Iris pigment epithelial cell (primary cell): ENCODE results near the gene NOXRED1.
"Not testable (repeated sequence)": the region's sequence is repeated elsewhere in the genome, so short reads cannot be mapped to it uniquely, and the experiment has no call there.

Source experiments
- DNase-seq: peaks from one replicate; pipeline ENCODE4 v3.0.0-alpha.2; 2011; ENCODE audit warnings: low read depth

NOXRED1 gene, protein sequence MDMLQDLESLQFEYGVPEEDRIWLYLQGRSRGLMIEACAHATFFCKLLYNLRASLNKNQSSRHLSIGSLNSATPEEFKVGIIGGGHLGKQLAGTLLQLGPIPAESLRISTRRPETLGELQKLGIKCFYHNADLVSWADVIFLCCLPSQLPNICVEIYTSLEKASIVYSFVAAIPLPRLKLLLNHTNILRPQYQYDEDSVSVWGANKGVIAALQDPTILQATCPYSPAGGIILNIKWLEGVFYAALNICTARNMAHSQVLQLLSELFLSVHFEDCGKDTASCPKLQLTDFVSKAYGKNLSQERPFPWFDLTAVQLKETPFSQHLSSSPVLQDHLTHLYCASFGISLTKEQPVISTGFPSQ

DNA sequence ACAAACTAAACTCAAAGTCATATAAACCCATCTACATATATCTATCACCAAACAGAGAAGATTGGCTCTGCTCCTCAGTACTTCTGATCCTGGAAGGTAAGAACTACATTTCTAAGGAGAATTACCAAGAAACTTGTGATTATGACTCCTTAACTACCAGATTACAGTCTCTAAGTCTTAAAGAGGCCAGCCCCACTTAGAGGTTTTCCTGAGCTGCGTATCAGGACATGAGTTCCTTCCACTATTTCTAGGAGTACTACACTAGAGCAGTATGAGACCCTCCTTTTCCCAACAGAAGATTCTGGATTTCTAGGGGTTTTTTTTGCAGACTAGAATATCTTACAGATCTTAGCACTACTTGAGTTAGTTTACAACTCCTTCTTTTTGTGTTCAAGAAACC, at the start of gene NOXRED1:
Gene NOXRED1 (minus strand): TSS at position 101 of the 400 bp plus-strand sequence. CDS start 634 bp downstream, outside the sequence.
- no peak for DNase-seq

DNA sequence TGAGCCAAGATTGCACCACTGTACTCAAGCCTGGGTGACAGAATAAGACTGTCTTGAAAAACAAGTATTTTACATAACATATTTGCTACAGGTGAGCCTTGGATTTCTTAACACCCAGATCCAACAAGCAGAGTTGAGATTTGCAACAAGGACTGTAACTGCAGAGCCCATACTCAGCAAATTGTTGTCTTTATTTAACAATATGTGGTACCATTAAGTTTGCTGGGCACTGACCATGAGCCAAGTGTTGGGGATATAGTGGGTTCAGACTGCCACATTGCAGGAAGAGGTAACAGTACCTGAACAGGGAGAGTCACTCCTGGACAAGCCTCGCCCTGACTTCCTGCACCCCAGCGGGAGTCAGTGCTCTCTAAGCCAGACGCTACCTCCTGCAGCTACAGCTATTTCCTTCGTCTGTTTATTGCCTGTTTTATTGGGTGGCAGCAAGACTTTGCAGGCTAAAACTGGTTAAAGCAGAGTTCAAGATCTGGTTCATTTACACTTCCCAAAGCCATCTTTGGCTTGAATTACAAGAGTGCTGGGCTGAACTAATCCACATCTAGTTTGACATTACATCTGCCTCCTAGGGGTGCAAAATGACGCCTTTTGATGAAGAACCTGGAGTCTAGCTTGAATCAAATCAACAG, 47.0 kb upstream of the NOXRED1 start:
- no peak for DNase-seq

DNA sequence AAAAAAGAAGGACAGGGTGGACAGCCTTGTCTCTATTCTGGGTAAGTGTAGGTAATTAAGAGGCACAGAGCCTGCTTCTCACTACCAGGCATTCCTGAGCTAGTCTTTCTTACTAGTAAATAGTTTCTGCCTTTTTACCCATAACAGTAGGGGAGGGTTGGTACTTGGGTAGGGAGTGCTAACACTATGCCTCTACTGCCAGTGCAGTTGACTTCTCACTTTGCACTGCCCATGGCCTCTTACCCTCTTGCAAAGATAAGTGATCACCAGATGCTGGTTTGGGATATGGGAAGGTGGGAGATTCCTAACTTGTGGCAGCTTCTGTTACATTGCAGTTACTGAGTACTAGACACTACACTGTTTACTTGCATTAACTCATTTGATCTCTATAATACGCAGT, 46.2 kb upstream of the NOXRED1 start:
- DNase-seq, result no peak

DNA sequence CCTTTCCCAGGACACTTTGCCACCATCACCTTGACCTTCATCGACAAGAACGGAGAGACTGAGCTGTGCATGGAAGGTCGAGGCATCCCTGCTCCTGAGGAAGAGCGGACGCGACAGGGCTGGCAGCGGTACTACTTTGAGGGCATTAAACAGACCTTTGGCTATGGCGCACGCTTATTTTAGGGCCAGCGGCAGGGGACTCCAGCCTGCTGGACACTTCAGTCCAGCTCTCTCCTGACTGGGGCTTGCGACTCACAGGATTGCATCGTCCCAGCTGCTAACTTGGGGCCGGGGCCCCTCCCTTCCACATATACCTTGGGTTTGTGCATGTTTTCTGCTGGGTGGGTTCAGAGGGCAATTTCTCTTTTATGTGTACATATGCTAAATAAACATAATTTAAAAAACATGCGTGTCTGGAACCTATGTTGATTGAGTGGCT, 45.8 kb upstream of the NOXRED1 start:
- DNase-seq, result no peak

DNA sequence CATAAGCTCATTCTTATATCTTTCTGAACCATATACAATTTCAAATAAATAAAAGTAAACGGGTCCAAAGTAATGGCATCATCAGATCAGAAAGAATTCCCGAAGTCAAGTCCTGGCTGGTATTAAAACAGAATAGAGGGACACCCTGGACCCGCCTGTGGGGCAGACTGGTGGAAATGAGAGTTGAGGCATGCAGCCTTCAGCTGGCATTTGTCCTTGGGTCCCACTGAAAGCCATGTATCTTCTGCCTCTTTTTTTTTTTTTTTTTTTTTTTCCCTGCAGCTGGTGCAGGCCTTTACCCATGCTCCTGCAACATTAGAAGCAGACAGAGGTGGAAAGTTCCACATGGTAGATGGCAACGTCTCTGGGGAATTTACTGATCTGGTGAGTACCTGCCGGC, 44.5 kb upstream of the NOXRED1 start:
- no peak for DNase-seq

DNA sequence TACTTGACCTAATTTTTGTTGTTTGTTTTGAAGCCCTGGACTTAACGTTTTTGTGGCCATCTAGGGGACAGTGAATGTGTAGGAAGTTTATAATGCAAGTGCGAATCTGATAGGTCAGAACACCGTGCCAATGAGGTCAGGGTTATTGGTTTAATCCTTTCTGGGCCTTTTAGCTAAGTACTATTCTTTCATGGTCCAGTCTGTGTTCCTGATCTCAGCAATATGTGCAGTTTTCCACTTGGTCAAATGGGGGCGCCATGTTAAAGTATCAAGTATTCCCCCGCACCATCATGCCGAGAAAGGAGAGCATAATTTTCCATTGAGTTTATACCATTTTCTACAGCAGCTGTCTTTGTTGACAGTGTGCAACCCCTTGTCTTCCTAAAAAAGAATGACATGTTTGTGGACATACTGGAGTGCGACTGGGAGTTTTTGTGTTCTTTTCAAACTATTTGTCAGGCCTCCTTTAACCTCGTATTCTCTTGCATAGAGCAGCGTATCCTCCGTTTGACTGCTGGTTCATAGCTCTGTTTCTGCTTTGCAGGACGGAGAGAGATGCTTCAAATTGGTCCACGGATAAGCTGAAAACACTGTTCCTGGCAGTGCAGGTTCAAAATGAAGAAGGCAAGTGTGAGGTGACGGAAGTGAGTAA, 35.9 kb upstream of the NOXRED1 start:
- peak; percentile 80 for DNase-seq

DNA sequence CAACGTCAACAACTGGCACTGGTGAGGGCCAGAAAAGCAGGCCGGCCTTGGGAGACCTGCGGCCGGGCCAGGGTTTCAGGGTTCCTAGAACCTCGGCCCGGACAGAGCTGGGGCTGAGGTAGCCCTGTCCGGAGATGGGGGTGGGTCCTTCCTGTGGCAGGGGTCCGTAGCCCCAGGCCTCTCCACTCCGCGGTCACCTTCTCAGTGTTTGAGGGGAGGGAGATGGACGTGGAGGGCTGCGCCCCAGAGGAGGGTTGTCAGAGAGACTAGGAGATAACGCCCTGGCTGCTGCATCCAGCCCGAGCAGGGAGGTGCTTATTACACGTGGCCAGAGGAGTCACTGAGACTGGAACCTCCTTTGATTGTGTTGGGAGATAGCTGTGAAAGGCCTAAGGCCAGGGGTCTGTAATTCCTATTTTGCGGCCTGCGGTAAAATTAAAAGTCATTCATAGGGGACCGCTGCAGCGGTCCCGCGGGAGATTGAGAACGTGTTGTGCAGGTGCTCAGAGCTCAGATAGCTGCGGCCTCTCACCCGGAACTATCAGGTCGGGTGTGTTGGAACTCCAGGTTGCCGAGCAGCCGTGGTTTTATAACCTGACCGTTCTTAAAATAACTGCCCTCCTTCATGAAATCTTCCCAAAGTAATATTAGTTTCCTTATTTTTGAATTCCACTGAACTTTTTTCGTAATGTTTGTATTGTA, 35.1 kb upstream of the NOXRED1 start:
- peak; percentile 50 for DNase-seq

DNA sequence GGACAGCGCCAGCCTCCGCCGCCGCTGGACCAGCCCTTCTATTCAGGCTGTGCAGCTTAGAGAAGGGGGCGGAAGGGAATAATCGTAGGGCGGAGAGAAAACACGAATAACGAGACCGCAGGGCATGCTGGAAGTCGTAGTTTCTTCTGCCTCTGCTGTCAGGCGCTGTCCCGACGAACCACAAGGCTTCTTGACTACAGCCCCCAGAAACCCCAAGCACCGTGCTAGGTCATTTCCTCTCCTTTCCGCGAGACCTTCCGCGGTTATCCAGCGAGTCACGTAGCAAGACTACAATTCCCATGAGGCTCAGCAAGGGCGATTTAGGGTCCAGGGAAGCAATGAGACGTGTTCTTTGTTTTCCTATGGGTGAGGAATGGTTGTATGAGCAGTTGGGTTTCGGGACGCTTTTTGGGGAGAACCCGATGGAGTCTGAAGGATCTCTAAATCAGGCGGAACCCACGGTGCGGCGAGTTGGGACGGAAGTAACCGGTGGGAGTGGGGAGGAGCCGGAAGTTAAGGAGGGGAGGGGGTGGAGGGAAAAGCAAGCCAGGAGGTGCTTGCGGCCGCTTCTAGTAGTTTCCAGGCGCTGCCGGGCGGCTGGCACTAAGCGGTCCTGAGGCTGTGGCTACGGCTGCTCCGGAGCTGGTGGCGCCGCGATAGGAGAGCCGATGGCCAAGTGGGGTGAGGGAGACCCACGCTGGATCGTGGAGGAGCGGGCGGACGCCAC, 34.4 kb upstream of the NOXRED1 start, which contains the start of the genes AHSA1 and VIPAS39:
Gene AHSA1 (plus strand): TSS at position 572 of the 727 bp plus-strand sequence. CDS start 97 bp downstream, at position 669.
Gene VIPAS39 (minus strand): TSS at position 80 of the 727 bp plus-strand sequence. CDS start 3,499 bp downstream, outside the sequence.
- peak; percentile 100 for DNase-seq

DNA sequence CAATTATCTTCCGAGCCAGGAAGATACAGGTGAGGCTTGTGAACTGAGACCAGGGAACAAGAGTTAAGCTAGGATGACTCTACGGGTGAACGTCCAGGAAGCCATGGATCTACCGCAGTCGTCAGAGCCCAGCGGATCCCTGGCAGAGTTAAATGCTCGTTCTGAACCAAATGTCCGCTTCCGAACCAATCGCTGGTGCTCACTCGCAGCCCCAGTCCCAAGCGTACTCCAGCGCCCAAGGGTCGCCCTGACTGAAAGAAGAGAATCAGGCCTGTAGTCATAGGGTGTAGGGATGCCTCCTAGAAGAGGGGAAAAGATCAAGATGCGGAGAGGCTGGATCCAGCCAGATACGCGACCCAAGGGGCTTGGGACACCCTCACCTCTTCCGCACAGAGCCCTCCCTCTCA, 33.8 kb upstream of the NOXRED1 start:
- peak; percentile 49 for DNase-seq

DNA sequence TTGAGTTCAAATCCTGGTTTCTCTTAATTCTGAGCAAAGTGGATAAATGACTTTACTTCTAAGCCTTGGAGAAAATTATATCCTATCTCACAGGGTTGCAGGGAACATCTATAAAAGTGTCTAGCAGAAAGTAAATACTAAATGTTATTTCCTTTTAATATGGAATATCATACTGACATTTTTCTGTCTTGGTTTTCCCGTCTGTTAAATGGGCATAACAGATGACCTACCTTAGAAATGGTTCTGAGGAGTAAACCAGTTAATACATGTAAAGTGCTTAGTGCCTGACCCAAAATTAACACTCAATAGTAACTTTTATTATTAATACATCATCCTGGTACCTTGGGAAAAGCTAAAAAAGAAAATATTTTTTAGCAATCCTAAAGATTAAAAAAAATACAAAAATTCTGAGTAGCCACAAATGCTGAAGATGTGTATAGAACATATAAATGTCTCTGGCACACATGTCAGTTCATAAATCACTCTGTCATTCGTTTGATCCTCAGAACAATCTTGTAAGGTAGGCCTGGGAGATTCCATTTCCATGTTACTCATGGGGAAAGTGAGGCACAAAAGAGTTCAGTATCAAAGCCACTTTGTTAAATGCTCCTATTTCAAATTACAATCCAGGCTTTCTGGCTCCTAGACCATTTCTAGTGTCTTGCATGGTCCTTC, 32.8 kb upstream of the NOXRED1 start:
- no peak for DNase-seq

DNA sequence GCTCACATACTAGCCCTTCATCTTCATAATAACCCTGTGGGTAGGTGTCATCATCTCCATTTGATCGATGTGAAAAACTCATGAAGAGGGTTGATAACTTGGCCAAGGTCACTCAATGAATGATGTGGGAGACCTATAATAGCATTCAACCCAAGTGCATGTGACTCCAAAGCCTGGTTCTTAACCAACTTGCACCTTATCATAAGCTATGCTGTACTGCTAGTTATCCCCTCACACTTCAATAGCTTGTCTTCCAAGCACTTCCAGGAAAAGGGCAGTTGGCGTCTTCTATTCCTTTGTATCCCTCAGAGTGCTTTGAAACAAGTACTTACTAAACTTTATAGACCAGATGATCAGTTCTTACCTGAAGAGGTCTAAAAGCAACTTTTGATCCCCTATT, 18.9 kb upstream of the NOXRED1 start:
- no peak for DNase-seq

DNA sequence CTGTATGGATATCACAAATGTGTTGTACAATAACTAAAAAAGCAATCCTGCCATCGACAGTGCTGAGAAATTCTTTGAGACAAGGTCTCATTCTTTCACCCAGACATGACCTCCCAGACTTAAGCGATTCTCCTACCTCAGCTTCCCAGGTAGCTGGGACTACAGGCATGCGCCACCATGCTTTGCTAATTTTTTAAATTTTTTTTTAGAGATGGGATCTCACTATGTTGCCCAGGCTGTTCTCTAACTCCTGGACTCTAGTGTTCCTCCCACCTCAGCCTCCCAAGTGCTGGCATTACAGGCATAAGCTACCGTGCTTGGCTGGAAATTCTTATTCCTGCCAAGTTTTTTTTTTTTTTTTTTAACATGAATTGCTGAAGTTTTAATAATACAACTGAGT, 16.5 kb upstream of the NOXRED1 start:
- DNase-seq, result no peak

DNA sequence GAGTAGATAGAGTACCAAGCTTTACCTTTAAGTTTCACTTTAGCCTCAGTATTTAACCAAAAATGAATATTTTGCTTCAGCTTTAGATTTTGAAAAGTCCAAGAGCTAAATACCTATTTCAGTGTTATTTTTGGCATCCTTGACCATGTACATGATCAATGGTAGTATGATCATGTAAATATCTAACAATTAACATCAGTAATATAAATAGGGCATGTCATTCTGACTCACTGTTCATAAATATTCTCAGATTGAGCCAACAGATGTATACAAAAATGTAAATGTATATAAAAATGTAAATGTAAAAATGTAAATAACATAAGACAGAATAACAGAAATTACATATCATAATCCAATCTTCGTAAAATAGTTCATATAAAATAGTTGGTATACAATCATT, 15.3 kb upstream of the NOXRED1 start:
- DNase-seq, result no peak

DNA sequence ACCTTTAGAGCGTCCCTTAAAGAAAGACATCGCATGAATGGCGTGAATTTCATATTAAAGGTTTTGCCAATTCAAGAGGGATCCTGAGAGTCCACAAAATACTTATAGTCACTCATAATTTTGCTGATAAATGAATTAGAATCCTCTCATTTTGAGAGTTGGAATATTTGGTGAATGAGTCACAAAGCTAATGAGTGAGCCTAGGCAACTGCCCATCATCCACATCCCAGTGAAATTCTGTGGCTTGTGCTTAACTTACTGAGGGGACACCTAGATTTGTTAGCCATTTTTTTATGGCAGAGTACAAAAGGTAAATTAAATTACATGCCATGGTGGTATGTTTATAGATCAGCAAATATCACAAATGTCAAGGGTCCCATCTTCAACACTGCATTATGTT, 12.7 kb upstream of the NOXRED1 start:
- peak; percentile 12 for DNase-seq

DNA sequence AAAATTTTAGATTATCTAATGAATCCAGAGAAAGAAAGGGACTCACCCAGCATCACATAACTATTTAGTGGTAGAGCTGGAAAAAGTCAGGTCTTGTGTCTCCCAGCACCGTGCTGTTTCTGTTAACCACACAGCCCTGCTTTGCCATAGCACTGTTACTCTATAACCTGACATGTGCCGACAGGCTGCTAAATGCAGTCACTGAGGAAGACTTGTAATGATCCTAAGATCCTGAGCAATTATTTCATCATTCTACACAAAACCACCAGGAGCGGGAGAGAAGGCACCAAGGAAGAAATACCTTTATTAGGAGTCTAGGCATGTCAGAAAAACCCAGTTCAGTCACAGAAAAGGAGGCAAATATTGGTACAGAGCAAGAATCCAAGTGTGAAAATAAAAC, 3.1 kb upstream of the NOXRED1 start:
- no peak for DNase-seq

DNA sequence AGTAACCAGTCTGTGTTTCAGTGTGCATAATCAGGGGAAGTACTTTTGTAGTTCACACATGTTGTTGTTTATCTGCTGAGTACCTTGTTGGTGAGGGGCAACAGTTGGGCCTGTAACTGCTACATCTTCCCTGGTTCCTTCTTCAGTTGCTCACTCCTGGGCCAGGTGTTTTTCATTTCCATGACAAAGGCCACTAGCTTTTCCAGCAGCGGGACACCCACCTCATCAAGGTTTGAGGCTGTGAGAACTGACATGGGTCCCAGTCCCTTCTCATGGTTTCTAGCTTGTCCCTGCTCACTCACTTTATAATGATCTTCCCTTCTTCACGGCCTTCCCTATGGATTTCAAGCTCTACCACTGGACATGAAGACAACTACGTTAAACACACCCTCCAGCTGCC, 1.5 kb upstream of the NOXRED1 start:
- DNase-seq, result no peak

DNA sequence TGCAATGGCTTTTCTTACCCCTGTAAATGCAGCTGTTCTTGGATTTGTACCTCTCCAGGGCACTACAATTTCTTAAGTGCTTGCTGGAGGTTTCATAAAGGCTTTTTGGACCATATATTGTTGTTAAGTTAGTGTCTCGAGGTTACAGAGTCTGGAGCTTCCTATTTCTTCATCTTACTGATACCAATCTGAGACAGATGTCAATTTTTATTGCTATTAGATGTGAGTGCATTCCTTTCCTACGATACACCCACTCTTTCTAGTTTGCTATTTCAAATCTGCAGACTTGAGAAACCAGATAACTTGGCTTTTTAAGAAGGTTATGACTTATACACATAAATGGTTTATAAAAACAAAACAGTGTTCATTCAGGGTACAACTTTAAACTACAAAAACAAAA, 2.1 kb downstream of the NOXRED1 start:
- DNase-seq, result peak; percentile 65

DNA sequence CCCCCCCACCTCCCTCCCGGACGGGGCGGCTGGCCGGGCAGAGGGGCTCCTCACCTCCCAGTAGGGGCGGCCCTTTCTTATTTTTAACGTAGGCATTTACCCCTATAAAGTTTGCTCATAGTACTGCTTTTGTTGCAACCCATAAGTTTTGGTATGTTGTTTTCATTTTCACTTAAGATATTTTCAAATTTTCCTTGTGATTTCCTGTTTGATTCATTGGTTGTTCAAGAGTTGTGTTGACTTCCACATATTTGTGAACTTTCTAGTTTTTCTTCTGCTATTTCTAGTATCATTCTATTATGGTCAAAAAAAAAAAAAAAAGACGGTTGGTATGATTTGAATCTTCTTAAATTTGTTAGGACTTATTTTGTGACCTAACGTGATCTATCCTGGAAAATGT, 6.5 kb downstream of the NOXRED1 start:
- DNase-seq, result no peak

DNA sequence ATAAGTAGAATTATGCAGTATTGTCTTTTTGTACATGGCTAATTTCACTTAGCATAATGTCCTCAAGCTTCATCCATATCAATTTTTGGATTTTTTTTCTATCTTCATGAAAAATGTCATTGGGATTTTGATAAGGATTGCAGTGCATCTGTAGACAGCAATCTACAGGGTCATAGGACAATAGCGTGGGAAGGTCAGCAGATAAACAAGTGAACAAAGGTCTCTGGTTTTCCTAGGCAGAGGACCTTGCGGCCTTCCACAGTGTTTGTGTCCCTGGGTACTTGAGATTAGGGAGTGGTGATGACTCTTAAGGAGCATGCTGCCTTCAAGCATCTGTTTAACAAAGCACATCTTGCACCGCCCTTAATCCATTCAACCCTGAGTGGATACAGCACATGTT, 7.2 kb downstream of the NOXRED1 start:
- DNase-seq, result not testable (repeated sequence)

DNA sequence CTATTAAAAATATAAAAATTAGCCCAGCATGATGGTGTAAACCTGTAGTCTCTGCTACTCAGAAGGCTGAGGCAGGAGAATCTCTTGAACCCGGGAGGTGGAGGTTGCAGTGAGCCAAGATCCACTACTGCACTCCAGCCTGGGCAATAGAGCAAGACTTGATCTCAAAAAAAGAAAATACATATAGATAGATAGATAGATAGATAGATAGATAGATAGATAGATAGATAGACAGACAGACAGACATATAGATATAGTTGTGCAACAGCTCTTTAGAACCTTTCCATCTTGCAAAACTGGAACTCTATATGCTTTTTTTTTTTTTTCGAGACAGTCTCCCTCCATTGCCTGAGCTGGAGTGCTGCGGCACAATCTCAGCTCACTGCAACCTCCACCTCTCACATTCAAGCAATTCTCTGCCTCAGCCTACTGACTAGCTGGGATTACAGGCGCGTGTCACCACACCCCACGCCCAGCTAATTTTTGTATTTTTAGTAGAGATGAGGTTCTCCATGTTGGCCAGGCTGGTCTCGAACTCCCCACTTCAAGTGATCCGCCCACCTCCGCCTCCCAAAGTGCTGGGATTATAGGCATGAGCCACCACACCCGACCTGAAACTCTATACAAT, 7.8 kb downstream of the NOXRED1 start:
- DNase-seq, result not testable (repeated sequence)
